OCI-LY3 (cell line): ENCODE data around the gene ZMIZ1.

Experiments used
- CTCF ChIP-seq: fragments of 200-600, 300-600 bp; sonication (generic); IDR thresholded peaks from 2 replicates; pipeline ENCODE4 v1.5.1; 2014; ENCODE audit warnings: antibody characterized with exemption, low read length, low read depth
- EZH2phosphoT487 ChIP-seq: fragments of 200-600 bp; shearing (Covaris generic); IDR thresholded peaks from 2 replicates; pipeline ENCODE4 v1.6.1; 2018; ENCODE audit warnings: antibody characterized with exemption, mixed run types, low read depth

- TF ChIP-seq CTCF (no peak), EZH2phosphoT487 (no peak)
These were observed 128.8 kb downstream of the ZMIZ1 start for GRCh38 chr10:79197558-79197957.
